K562 (cell line): Measurements from ENCODE around the gene GMNN.

Source experiments
- CC2D1A ChIP-seq: fragments of 450-650 bp; IDR thresholded peaks from 2 replicates; pipeline ENCODE4 v1.6.1; 2017; ENCODE audit warnings: mild to moderate bottlenecking
- CREM ChIP-seq: IDR thresholded peaks from 2 replicates; pipeline ENCODE4 v1.6.1; 2014; ENCODE audit warnings: antibody characterized with exemption, low read depth
- CTCF ChIP-seq, 3 experiments: IDR thresholded peaks in 2 of 3; conservative IDR thresholded peaks in 1 of 3; 2 replicates each; pipeline ENCODE4 v1.5.1; 2011 to 2012; ENCODE audit warnings: low read length in 3 of 3, mild to moderate bottlenecking in 3 of 3, control low read depth in 2 of 3, improper control_type of control experiment in 1 of 3, inconsistent platforms in 1 of 3, low read depth in 1 of 3, mixed read lengths in 1 of 3, moderate library complexity in 1 of 3; ENCODE audit not compliant: insufficient read depth in 2 of 3
- EP300 ChIP-seq: IDR thresholded peaks from 2 replicates; pipeline ENCODE4 v1.6.1; 2012; ENCODE audit warnings: low read length, improper control_type of control experiment
- EZH2 ChIP-seq: IDR thresholded peaks from 2 replicates; pipeline ENCODE4 v1.6.1; 2012; ENCODE audit warnings: low read depth, mild to moderate bottlenecking, inconsistent platforms, low read length, borderline replicate concordance
- KAT8 ChIP-seq: fragments of 450-650 bp; IDR thresholded peaks from 2 replicates; pipeline ENCODE4 v1.6.1; 2016; ENCODE audit warnings: low read depth, mild to moderate bottlenecking
- L3MBTL2 ChIP-seq: fragments of 450-650 bp; IDR thresholded peaks from 2 replicates; pipeline ENCODE4 v1.6.1; 2016; ENCODE audit warnings: mild to moderate bottlenecking, moderate library complexity
- MXI1 ChIP-seq: IDR thresholded peaks from 2 replicates; pipeline ENCODE4 v1.6.1; 2011; ENCODE audit warnings: low read depth, mild to moderate bottlenecking, improper control_type of control experiment, low read length
- NELFE ChIP-seq: IDR thresholded peaks from 2 replicates; pipeline ENCODE4 v1.6.1; 2011; ENCODE audit warnings: mild to moderate bottlenecking; ENCODE audit not compliant: insufficient read depth, insufficient read length
- POLR2A ChIP-seq: fragments of 450-650 bp; conservative IDR thresholded peaks from 2 replicates; pipeline ENCODE4 v1.6.1; 2016
- TCF3 ChIP-seq: sonication (generic); formaldehyde crosslinking; IDR thresholded peaks from 2 replicates; pipeline ENCODE4 v1.4.0; 2020; ENCODE audit warnings: mild to moderate bottlenecking, missing genetic modification reagents
- UBTF ChIP-seq, 2 experiments: IDR thresholded peaks; 2 replicates each; pipeline ENCODE4 v1.6.1; 2012; ENCODE audit warnings: improper control_type of control experiment in 2 of 2, low read depth in 2 of 2, low read length in 2 of 2, borderline replicate concordance in 1 of 2

- no peak for TF ChIP-seq CTCF (IDR thresholded peaks at IDR 0.05 in 2 of 3, conservative IDR thresholded peaks at IDR 0.05 in 1 of 3; ENCODE audit: insufficient read depth in 2 of 3, low read depth in 1 of 3, low read length in 3 of 3)
- TF ChIP-seq MXI1 = no peak
- no peak for TF ChIP-seq UBTF (IDR thresholded peaks at IDR 0.05; ENCODE audit: borderline replicate concordance in 1 of 2, low read depth in 2 of 2, low read length in 2 of 2)
- no peak for TF ChIP-seq KAT8
- no peak for TF ChIP-seq TCF3 (CRISPR knock-in tag)
- TF ChIP-seq NELFE = no peak
- no peak for TF ChIP-seq CC2D1A
- TF ChIP-seq CREM = no peak
- no peak for TF ChIP-seq L3MBTL2
- TF ChIP-seq EZH2 = no peak
- TF ChIP-seq POLR2A = no peak
- TF ChIP-seq EP300 = no peak
Measured at GRCh38 chr6:24818346-24818745, 43.6 kb downstream of the GMNN start.
